Measurements from ENCODE around the gene HHIP.

HHIP gene

GRCh38 chr4:144696376-144696775 is 50.4 kb downstream of the HHIP start:
- no peak for TF ChIP-seq ISL1 (CRISPR knock-in tag; IDR thresholded peaks at IDR 0.05)
- no peak for TF ChIP-seq ZNF565 (CRISPR knock-in tag; conservative IDR thresholded peaks at IDR 0.05; ENCODE audit: low read depth)
- no peak for TF ChIP-seq ZFP30 (CRISPR knock-in tag; IDR thresholded peaks at IDR 0.05)
- TF ChIP-seq ZNF8 (CRISPR knock-in tag; IDR thresholded peaks at IDR 0.05) = no peak
- no peak for TF ChIP-seq POU6F1 (CRISPR knock-in tag; IDR thresholded peaks at IDR 0.05; ENCODE audit: borderline replicate concordance, low read depth)
- no peak for TF ChIP-seq ESRRG (CRISPR knock-in tag; IDR thresholded peaks at IDR 0.05)
- TF ChIP-seq BACH2 (CRISPR knock-in tag; IDR thresholded peaks at IDR 0.05; ENCODE audit: borderline replicate concordance) = no peak
- TF ChIP-seq ZC3H10 (CRISPR knock-in tag; IDR thresholded peaks at IDR 0.05) = no peak
- no peak for TF ChIP-seq PATZ1 (CRISPR knock-in tag; IDR thresholded peaks at IDR 0.05; ENCODE audit: borderline replicate concordance)
- TF ChIP-seq CSRNP3 (CRISPR knock-in tag; IDR thresholded peaks at IDR 0.05) = no peak
- no peak for TF ChIP-seq OSR1 (CRISPR knock-in tag; IDR thresholded peaks at IDR 0.05)
- TF ChIP-seq PPARA (CRISPR knock-in tag; IDR thresholded peaks at IDR 0.05; ENCODE audit: borderline replicate concordance) = no peak
- no peak for TF ChIP-seq TCF4 (CRISPR knock-in tag; IDR thresholded peaks at IDR 0.05; ENCODE audit: borderline replicate concordance)
- no peak for TF ChIP-seq ZFP3 (CRISPR knock-in tag; IDR thresholded peaks at IDR 0.05)
- no peak for TF ChIP-seq TSHZ2 (CRISPR knock-in tag; IDR thresholded peaks at IDR 0.05)
- no peak for TF ChIP-seq CSDC2 (CRISPR knock-in tag; IDR thresholded peaks at IDR 0.05)
- TF ChIP-seq SNAI2 (CRISPR knock-in tag; IDR thresholded peaks at IDR 0.05) = no peak
- no peak for TF ChIP-seq ZNF70 (CRISPR knock-in tag; IDR thresholded peaks at IDR 0.05)
- no peak for ATAC-seq

- TF ChIP-seq BACH2 (CRISPR knock-in tag; IDR thresholded peaks at IDR 0.05; ENCODE audit: borderline replicate concordance) (no peak), ZC3H10 (CRISPR knock-in tag; IDR thresholded peaks at IDR 0.05) (no peak), RARB (CRISPR knock-in tag; IDR thresholded peaks at IDR 0.05) (no peak), ZFP3 (CRISPR knock-in tag; IDR thresholded peaks at IDR 0.05) (no peak), ZNF70 (CRISPR knock-in tag; IDR thresholded peaks at IDR 0.05) (no peak), OSR1 (CRISPR knock-in tag; IDR thresholded peaks at IDR 0.05) (no peak), ISL1 (CRISPR knock-in tag; IDR thresholded peaks at IDR 0.05) (no peak), ZNF8 (CRISPR knock-in tag; IDR thresholded peaks at IDR 0.05) (no peak), GLIS3 (CRISPR knock-in tag; IDR thresholded peaks at IDR 0.05) (no peak), ZNF565 (CRISPR knock-in tag; conservative IDR thresholded peaks at IDR 0.05; ENCODE audit: low read depth) (no peak), TSHZ2 (CRISPR knock-in tag; IDR thresholded peaks at IDR 0.05) (no peak), CSDC2 (CRISPR knock-in tag; IDR thresholded peaks at IDR 0.05) (no peak), PPARA (CRISPR knock-in tag; IDR thresholded peaks at IDR 0.05; ENCODE audit: borderline replicate concordance) (no peak), ZFP30 (CRISPR knock-in tag; IDR thresholded peaks at IDR 0.05) (no peak), ARNTL (CRISPR knock-in tag; IDR thresholded peaks at IDR 0.05; ENCODE audit: borderline replicate concordance, low read depth) (no peak), CSRNP3 (CRISPR knock-in tag; IDR thresholded peaks at IDR 0.05) (no peak), PATZ1 (CRISPR knock-in tag; IDR thresholded peaks at IDR 0.05; ENCODE audit: borderline replicate concordance) (no peak)
- no peak for ATAC-seq
Measured at GRCh38 chr4:144699565-144699964, 53.6 kb downstream of the HHIP start.
